SK-N-SH treated with all-trans-retinoic acid at 6 μM for 48 hours (cell line): ENCODE results near the gene SCAP.

ENCODE experiments used
- ARNTL ChIP-seq: fragments of 450-650 bp; formaldehyde crosslinking; IDR thresholded peaks from 2 replicates; pipeline ENCODE4 v1.5.0; 2020; ENCODE audit warnings: low read depth, mild to moderate bottlenecking, moderate library complexity, borderline replicate concordance
- BACH2 ChIP-seq: fragments of 250-450 bp; sonication (Bioruptor Pico); IDR thresholded peaks from 2 replicates; pipeline ENCODE4 v1.9.0; 2021; ENCODE audit warnings: mild to moderate bottlenecking, borderline replicate concordance
- CSDC2 ChIP-seq: fragments of 250-450 bp; sonication (Bioruptor Pico); IDR thresholded peaks from 2 replicates; pipeline ENCODE4 v1.5.0; 2020; ENCODE audit warnings: mild to moderate bottlenecking, moderate library complexity
- GLIS3 ChIP-seq: fragments of 250-450 bp; sonication (Bioruptor Pico); IDR thresholded peaks from 2 replicates; pipeline ENCODE4 v1.5.0; 2020; ENCODE audit warnings: mild to moderate bottlenecking, moderate library complexity
- ISL1 ChIP-seq: fragments of 250-450 bp; sonication (Bioruptor Pico); IDR thresholded peaks from 2 replicates; pipeline ENCODE4 v2.1.2; 2022; ENCODE audit warnings: mild to moderate bottlenecking, moderate library complexity
- PPARA ChIP-seq: fragments of 250-450 bp; sonication (Bioruptor Pico); IDR thresholded peaks from 2 replicates; pipeline ENCODE4 v1.5.0; 2020; ENCODE audit warnings: mild to moderate bottlenecking, borderline replicate concordance
- RARB ChIP-seq: fragments of 250-450 bp; sonication (Bioruptor Pico); IDR thresholded peaks from 2 replicates; pipeline ENCODE4 v1.8.0; 2021; ENCODE audit warnings: mild to moderate bottlenecking, moderate library complexity
- ZNF70 ChIP-seq: fragments of 450-650 bp; formaldehyde crosslinking; IDR thresholded peaks from 2 replicates; pipeline ENCODE4 v1.5.0; 2020; ENCODE audit warnings: mild to moderate bottlenecking, moderate library complexity
- TF ChIP-seq, protein P1 (sequence below): fragments of 250-450 bp; sonication (Bioruptor Pico); IDR thresholded peaks from 2 replicates; pipeline ENCODE4 v1.8.0; 2020; ENCODE audit warnings: mild to moderate bottlenecking, moderate library complexity, borderline replicate concordance

DNA sequence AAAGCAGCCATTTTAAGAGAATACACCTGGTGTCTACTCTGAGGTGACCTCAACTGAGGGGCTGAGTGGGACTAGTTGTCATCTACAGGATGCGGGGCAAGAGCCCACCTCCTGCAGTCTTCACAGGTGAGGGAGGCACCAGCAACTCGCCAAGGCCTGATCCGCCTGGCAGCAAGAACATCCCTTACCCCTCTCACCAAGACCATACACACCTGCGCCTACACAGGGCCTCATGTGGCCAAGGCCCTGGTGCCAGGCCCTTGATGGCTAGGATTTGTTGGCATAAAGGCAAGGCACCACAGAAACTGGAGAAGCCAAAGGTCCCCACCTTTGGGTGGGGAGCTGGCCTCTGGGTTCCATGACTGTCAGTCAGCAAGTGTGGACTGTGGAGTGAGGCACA lies 19.4 kb upstream of the SCAP start:
- TF ChIP-seq RARB (CRISPR knock-in tag) (no peak), PPARA (CRISPR knock-in tag) (no peak), ARNTL (CRISPR knock-in tag) (no peak), GLIS3 (CRISPR knock-in tag) (no peak), ISL1 (CRISPR knock-in tag) (no peak), BACH2 (no peak), CSDC2 (no peak), ZNF70 (CRISPR knock-in tag) (no peak)
- TF ChIP-seq, protein P1, sequence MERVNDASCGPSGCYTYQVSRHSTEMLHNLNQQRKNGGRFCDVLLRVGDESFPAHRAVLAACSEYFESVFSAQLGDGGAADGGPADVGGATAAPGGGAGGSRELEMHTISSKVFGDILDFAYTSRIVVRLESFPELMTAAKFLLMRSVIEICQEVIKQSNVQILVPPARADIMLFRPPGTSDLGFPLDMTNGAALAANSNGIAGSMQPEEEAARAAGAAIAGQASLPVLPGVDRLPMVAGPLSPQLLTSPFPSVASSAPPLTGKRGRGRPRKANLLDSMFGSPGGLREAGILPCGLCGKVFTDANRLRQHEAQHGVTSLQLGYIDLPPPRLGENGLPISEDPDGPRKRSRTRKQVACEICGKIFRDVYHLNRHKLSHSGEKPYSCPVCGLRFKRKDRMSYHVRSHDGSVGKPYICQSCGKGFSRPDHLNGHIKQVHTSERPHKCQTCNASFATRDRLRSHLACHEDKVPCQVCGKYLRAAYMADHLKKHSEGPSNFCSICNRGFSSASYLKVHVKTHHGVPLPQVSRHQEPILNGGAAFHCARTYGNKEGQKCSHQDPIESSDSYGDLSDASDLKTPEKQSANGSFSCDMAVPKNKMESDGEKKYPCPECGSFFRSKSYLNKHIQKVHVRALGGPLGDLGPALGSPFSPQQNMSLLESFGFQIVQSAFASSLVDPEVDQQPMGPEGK (CRISPR knock-in tag) = no peak
